Liver (tissue), 9 donors: ENCODE results near the gene PHKG2. TPM values are rescaled to one million over a fixed set of nuclear protein-coding genes. Genes with fewer than 3 reads are reported as not detected.

Source experiments
- DNase-seq: peaks from one replicate; pipeline ENCODE4 v3.0.0-alpha.2; 2017; ENCODE audit warnings: low spot score
- H3K27ac ChIP-seq, 2 donors: one replicate each; pipeline ENCODE4 v1.7.0; 2013; ENCODE audit warnings: inconsistent platforms in 2 of 2, low read length in 2 of 2, control low read depth in 1 of 2, low read depth in 1 of 2, mild to moderate bottlenecking in 1 of 2
- H3K27me3 ChIP-seq, 4 donors: one replicate each; pipeline versions ENCODE4 v1.6.1 to v1.7.0; 2013; ENCODE audit warnings: low read length in 3 of 4, inconsistent platforms in 1 of 4, mild to moderate bottlenecking in 1 of 4, moderate library complexity in 1 of 4; ENCODE audit not compliant: control insufficient read depth in 4 of 4, insufficient read depth in 4 of 4
- H3K36me3 ChIP-seq, 4 donors: one replicate each; pipeline versions ENCODE4 v1.6.1 to v1.7.0; 2013; ENCODE audit warnings: low read length in 3 of 4, mild to moderate bottlenecking in 3 of 4, low read depth in 1 of 4, moderate library complexity in 1 of 4; ENCODE audit not compliant: control insufficient read depth in 4 of 4, insufficient read depth in 3 of 4
- H3K4me1 ChIP-seq, 4 donors: one replicate each; pipeline versions ENCODE4 v1.6.1 to v1.7.0; 2013; ENCODE audit warnings: low read length in 3 of 4, mild to moderate bottlenecking in 3 of 4, moderate library complexity in 1 of 4; ENCODE audit not compliant: control insufficient read depth in 4 of 4, insufficient read depth in 4 of 4
- H3K4me3 ChIP-seq, 3 donors: one replicate each; pipeline versions ENCODE4 v1.6.1 to v1.7.0; 2013; ENCODE audit warnings: low read length in 3 of 3, control low read depth in 1 of 3, low read depth in 1 of 3, mild to moderate bottlenecking in 1 of 3
- H3K9ac ChIP-seq, 2 donors: one replicate each; pipeline ENCODE4 v1.7.0; 2013; ENCODE audit warnings: low read length in 2 of 2, mild to moderate bottlenecking in 2 of 2, moderate library complexity in 2 of 2, control low read depth in 1 of 2, low read depth in 1 of 2
- H3K9me3 ChIP-seq, 4 donors: one replicate each; pipeline versions ENCODE4 v1.6.1 to v1.7.0; 2013; ENCODE audit warnings: low read length in 3 of 4; ENCODE audit not compliant: control insufficient read depth in 4 of 4
- CTCF ChIP-seq: fragments of 150-350 bp; IDR thresholded peaks from 2 replicates; pipeline ENCODE4 v1.5.1; 2017; ENCODE audit warnings: improper control_type of control experiment, low read depth, low read length; ENCODE audit not compliant: missing input control
- EGR1 ChIP-seq, 2 donors: IDR thresholded peaks; 2 replicates each; pipeline ENCODE4 v1.6.1; 2016 to 2018; ENCODE audit warnings: antibody characterized with exemption in 2 of 2, low read depth in 2 of 2
- FOXA1 ChIP-seq: IDR thresholded peaks from 2 replicates; pipeline ENCODE4 v1.6.1; 2016; ENCODE audit warnings: antibody characterized with exemption
- FOXA2 ChIP-seq: IDR thresholded peaks from 2 replicates; pipeline ENCODE4 v1.6.1; 2016; ENCODE audit warnings: antibody characterized with exemption
- GABPA ChIP-seq, 2 donors: IDR thresholded peaks in 1 of 2; conservative IDR thresholded peaks in 1 of 2; 2 replicates each; pipeline ENCODE4 v1.6.1; 2016; ENCODE audit warnings: antibody characterized with exemption in 2 of 2, mild to moderate bottlenecking in 1 of 2, moderate library complexity in 1 of 2
- HNF4A ChIP-seq, 2 donors: conservative IDR thresholded peaks; 2 replicates each; pipeline ENCODE4 v1.6.1; 2016; ENCODE audit warnings: antibody characterized with exemption in 2 of 2, mild to moderate bottlenecking in 2 of 2
- HNF4G ChIP-seq: IDR thresholded peaks from 2 replicates; pipeline ENCODE4 v1.6.1; 2016; ENCODE audit warnings: antibody characterized with exemption
- JUND ChIP-seq, 2 donors: IDR thresholded peaks; 2 replicates each; pipeline ENCODE4 v1.6.1; 2016; ENCODE audit warnings: antibody characterized with exemption in 2 of 2
- NR2F2 ChIP-seq: IDR thresholded peaks from 2 replicates; pipeline ENCODE4 v1.6.1; 2016; ENCODE audit warnings: antibody characterized with exemption
- RAD21 ChIP-seq, 2 donors: IDR thresholded peaks; 2 replicates each; pipeline ENCODE4 v1.6.1; 2016; ENCODE audit warnings: antibody characterized with exemption in 2 of 2, mild to moderate bottlenecking in 2 of 2
- RXRA ChIP-seq, 2 donors: IDR thresholded peaks; 2 replicates each; pipeline ENCODE4 v1.6.1; 2017 to 2018; ENCODE audit warnings: antibody characterized with exemption in 2 of 2, mild to moderate bottlenecking in 1 of 2
- SP1 ChIP-seq: IDR thresholded peaks from 2 replicates; pipeline ENCODE4 v1.6.1; 2018; ENCODE audit warnings: antibody characterized with exemption, mild to moderate bottlenecking
- TAF1 ChIP-seq: conservative IDR thresholded peaks from 2 replicates; pipeline ENCODE4 v1.6.1; 2016; ENCODE audit warnings: antibody characterized with exemption, mild to moderate bottlenecking
- YY1 ChIP-seq: IDR thresholded peaks from 2 replicates; pipeline ENCODE4 v1.6.1; 2016; ENCODE audit warnings: antibody characterized with exemption, mild to moderate bottlenecking
- ZBTB33 ChIP-seq: IDR thresholded peaks from 2 replicates; pipeline ENCODE4 v1.6.1; 2016; ENCODE audit warnings: antibody characterized with exemption
- WGBS: extraction: QIAGEN DNeasy Blood & Tissue Kit; methylation state at CpG from one replicate; pipeline ENCODE4 v1.1.7; 2013; 5-methylcytosine and 5-hydroxymethylcytosine counted together
- polyA plus RNA-seq, 2 donors: library from polyadenylated mRNA; stranded (reverse) in 1 of 2; unstranded in 1 of 2; fragments of 200-250 nt in 1 of 2; fragments of >200 nt in 1 of 2; fragmentation: Nextera tagmentation in 1 of 2; extraction: Ambion mirVana in 1 of 2; gene quantifications; one replicate each; pipeline versions ENCODE4 v1.2.1 to v1.2.3, GENCODE V29; 2013 to 2015
- total RNA-seq, 2 donors: library from RNA; depleted of rRNA; stranded (reverse); fragments of >200 nt; gene quantifications; one replicate each; pipeline ENCODE4 v1.2.3, GENCODE V29; 2014
- TF ChIP-seq, protein P1 (sequence below): IDR thresholded peaks from 2 replicates; pipeline ENCODE4 v1.6.1; 2016; ENCODE audit warnings: antibody characterized with exemption, mild to moderate bottlenecking
- TF ChIP-seq, protein P2 (sequence below): IDR thresholded peaks from 2 replicates; pipeline ENCODE4 v1.6.1; 2016; ENCODE audit warnings: antibody characterized with exemption
- TF ChIP-seq, protein P3 (sequence below): IDR thresholded peaks from 2 replicates; pipeline ENCODE4 v1.6.1; 2016; ENCODE audit warnings: antibody characterized with exemption
- donor health status: healthy.
- donor health status: healthy.
- donor health status: healthy.
- donor health status: healthy.
- donor health status: healthy.

Gene PHKG2
- total and polyA plus RNA-seq, 4 donors = 9.2 to 21.2 (median 17.9) TPM

- Histone ChIP-seq H3K9me3 (no peaks in the 10 kb centered on the region), H3K27me3 (no peaks in the 10 kb centered on the region), H3K4me3 (no peak overlapping the region), H3K27ac (peak overlapping the region in 1 of 2 donors; percentile 38), H3K9ac (no peak overlapping the region), H3K4me1 (peaks cover 4 to 18% (median 9%) of the 10 kb centered on the region in 4 donors), H3K36me3 (peaks cover 11 to 29% (median 22%) of the 10 kb centered on the region in 4 donors)
- WGBS = 46% methylated on average over 6 of the region's 6 CpGs
- TF ChIP-seq ZBTB33 (no peak), TAF1 (no peak), RXRA (IDR thresholded peaks at IDR 0.05) (peak in 1 of 2 donors; percentile 42), YY1 (peak; percentile 18), FOXA2 (no peak), JUND (IDR thresholded peaks at IDR 0.05) (no peak), HNF4G (no peak), NR2F2 (no peak), FOXA1 (no peak), HNF4A (conservative IDR thresholded peaks at IDR 0.05) (peak; percentile 4 to 28), EGR1 (IDR thresholded peaks at IDR 0.05; ENCODE audit: low read depth in 2 of 2) (no peak), RAD21 (IDR thresholded peaks at IDR 0.05) (peak in 1 of 2 donors; percentile 14), SP1 (no peak), CTCF (no peak), GABPA (IDR thresholded peaks at IDR 0.05 in 1 of 2, conservative IDR thresholded peaks at IDR 0.05 in 1 of 2) (no peak)
- TF ChIP-seq, protein P1, sequence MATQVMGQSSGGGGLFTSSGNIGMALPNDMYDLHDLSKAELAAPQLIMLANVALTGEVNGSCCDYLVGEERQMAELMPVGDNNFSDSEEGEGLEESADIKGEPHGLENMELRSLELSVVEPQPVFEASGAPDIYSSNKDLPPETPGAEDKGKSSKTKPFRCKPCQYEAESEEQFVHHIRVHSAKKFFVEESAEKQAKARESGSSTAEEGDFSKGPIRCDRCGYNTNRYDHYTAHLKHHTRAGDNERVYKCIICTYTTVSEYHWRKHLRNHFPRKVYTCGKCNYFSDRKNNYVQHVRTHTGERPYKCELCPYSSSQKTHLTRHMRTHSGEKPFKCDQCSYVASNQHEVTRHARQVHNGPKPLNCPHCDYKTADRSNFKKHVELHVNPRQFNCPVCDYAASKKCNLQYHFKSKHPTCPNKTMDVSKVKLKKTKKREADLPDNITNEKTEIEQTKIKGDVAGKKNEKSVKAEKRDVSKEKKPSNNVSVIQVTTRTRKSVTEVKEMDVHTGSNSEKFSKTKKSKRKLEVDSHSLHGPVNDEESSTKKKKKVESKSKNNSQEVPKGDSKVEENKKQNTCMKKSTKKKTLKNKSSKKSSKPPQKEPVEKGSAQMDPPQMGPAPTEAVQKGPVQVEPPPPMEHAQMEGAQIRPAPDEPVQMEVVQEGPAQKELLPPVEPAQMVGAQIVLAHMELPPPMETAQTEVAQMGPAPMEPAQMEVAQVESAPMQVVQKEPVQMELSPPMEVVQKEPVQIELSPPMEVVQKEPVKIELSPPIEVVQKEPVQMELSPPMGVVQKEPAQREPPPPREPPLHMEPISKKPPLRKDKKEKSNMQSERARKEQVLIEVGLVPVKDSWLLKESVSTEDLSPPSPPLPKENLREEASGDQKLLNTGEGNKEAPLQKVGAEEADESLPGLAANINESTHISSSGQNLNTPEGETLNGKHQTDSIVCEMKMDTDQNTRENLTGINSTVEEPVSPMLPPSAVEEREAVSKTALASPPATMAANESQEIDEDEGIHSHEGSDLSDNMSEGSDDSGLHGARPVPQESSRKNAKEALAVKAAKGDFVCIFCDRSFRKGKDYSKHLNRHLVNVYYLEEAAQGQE = peak; percentile 13
- TF ChIP-seq, protein P2, sequence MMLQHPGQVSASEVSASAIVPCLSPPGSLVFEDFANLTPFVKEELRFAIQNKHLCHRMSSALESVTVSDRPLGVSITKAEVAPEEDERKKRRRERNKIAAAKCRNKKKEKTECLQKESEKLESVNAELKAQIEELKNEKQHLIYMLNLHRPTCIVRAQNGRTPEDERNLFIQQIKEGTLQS = no peak
- TF ChIP-seq, protein P3, sequence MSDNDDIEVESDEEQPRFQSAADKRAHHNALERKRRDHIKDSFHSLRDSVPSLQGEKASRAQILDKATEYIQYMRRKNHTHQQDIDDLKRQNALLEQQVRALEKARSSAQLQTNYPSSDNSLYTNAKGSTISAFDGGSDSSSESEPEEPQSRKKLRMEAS = no peak
- DNase-seq = no peak
These were observed 6.7 kb upstream of the PHKG2 start for GRCh38 chr16:30741461-30741914.
